ENCODE results near the gene GAREM1.
"Not testable (repeated sequence)": the region's sequence is repeated elsewhere in the genome, so short reads cannot be mapped to it uniquely, and the experiment has no call there.

The GAREM1 gene

DNA sequence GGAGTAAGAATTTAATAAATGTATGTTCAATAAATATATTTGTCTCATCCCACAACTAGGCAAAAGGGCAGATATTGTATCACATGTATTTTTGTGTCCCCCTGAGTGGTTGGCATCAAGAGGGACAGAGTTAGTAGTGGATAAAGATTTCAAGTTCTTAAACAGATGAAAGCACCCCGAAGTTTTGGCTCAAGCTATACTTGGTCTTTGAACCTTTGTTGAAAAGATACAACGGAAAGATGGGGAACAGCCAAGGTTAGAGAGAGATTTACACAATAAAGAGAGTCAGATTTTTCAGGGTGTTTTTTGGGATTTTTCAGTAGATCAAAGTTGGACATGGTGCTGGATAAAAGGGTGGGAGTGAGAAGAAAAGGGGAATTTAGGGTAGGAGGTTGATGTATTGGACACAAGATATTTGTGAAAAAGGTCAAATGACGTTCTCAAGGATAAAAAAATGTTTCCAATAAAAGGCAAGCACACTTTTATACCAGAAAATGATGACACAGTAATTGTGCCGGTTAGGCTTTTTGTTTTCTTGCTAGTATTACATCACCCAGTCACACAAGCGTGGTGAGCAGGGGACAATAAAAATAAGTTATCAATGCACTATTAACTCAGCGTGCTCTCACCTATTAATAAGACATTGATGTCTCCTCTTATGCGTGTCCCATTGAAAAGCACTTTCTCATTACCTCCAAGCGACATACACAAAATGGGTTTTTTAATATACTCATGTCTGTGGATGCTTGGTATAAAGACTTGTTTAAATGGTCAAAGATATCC lies 221.3 kb downstream of the GAREM1 start:
- DNase-seq = no peak

DNA sequence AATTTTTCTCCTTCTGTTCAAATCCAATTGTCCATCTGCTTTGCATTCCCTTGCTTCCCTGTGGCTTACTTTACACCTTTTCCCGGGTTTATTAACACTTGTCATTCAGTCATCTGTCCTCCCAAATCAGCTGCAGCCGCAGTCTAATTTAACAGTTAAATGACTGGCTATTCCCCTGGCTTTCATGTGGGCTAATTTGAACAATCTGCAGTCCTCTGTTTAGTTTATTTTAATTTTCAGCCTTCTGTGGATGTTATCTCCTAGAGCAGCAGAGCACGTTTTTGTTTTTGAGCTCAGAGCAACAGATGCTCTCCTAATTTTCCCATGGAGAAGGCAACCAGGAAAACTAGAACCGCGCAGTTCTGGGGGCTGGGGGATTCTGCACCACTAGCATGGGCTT lies 225.8 kb downstream of the GAREM1 start:
- DNase-seq = no peak

DNA sequence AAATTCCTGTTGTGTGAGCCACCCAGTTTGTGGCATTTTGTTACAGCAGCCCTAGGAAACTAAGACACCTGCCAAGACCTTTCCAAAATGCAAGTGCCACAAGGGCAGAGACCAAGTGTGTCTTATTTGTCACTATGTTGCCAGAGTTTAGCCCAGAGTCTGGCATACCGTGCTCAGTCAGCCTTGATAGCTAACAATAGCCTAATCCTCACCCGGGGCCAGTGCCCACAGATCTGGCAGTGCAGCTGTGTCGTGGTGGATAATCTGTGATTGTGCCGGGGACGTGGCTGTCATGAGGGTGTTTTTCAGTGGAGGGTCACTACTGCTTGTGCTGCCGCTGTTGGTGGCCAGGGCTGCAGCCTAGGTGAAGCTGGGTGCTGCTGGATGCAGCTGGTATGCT lies 227.3 kb downstream of the GAREM1 start:
- DNase-seq = no peak

DNA sequence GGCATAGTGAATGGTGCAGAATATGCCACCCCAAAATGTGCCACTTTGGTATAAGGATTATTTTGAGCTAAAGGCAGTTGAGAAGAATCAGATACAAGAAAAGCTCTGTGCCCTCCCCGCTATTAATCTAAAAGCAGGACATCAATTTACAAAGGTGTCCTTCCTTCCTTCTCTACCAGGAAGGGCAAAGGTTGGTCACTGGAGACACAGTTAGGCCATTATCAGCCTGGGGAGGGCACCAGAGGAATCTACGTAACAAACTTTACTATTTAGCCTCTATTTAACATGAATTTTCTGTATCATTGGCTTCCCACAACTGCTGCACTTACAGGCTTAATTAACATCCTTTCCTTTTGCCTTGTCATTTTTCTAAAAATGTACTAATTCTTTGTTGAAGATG lies 228.3 kb downstream of the GAREM1 start:
- no peak for DNase-seq

DNA sequence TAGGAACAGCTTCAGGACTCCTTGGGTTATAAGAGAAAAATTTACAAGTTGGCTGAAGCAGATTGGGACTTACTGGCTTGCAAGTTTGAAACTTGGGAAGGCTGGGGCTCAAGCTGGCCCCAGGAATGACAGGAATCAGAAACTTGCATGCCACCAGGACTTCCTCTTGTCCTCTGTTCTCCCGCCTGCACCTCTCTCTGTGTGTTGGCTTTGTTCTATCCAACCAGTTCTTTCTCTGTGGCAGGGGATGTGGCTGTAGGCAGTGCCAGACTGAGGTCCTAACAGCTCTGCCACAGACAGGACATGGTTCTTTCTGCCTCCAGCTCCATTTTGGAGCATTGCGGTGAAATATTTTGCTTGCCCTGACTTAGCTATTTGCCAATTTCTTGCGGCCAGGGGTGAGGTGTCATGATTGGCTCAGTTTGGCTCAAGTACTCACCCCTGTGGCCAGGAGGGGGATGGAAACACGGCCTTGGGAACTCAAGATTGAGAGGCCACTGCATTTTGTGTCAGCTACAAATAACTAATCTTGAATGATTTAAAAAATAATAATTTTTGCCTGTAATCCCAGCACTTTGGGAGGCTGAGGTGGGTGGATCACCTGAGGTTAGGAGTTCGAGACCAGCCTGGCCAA lies 231.9 kb downstream of the GAREM1 start:
- DNase-seq = no peak

DNA sequence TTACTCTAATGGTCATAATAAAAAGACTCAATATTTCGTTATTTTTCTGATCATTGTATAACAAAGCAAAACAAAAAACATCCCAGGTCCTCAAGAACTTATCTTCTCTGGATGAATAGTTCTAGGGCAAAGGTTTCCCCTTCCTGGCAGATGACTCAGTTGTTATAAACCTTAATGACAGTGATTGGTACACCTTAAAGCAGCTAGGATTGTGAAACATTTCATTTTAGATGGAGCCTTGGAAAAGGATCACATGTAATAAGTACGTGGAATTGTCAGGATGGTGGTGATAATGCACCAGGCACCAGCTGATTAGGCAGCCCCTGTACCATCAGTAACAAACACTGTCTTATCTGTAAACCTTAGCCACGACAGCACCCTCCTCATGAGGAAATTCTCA lies 233.6 kb downstream of the GAREM1 start:
- DNase-seq = no peak

DNA sequence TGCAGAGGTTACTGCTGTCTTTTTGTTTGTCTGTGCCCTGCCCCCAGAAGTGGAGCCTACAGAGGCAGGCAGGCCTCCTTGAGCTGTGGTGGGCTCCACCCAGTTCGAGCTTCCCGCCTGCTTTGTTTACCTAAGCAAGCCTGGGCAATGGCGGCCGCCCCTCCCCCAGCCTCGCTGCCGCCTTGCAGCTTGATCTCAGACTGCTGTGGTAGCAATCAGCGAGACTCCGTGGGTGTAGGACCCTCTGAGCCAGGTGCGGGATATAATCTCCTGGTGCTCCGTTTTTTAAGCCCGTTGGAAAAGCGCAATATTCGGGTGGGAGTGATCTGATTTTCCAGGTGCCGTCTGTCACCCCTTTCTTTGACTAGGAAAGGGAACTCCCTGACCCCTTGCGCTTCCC lies 237.3 kb downstream of the GAREM1 start:
- DNase-seq = not testable (repeated sequence)

DNA sequence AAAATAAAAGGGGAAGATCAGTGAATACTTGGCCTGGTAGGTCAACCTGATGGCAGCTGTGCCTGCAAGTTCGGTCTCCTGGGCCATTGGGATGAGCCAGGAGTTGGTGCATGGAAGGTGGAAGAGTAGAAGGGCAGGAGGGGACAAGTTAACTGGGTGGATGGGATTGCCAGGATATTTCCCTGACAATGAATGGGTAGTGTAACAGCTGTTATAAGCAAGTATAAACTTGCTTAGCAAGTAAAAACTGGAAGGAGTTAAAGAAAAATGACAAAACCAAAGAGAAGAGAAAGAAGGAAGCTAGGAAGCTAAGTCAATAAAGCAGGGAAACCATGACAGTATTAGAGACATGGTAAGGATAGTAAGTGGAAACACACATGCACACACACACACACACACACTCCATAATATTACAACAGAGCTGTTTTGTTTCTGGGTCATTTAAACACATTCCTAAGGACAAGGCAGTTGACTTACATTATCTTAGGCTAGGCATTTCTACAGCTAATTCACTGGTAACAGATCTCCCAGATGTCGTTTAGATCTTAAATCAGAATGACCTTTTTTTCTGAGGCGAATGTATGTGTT lies 251.2 kb downstream of the GAREM1 start:
- no peak for DNase-seq

DNA sequence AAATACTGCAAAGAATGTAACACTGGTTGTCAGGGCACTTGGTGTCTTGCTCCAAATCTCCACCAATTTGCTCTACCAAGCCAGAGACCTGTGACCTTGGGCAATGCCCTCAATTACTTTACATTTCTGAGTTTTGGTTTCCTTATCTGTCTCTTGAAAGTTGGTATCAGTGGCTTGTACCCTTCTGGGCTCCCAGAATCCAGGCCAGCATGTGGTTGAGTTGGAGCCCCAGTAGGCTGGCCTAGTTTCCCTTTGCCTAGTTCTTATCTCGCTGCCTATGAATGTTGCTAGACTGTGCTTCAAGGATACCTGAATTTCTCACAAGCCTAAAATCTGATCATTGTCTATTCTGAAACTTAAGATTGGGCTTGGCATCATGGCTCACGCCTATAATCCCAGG lies 254.3 kb downstream of the GAREM1 start:
- no peak for DNase-seq

DNA sequence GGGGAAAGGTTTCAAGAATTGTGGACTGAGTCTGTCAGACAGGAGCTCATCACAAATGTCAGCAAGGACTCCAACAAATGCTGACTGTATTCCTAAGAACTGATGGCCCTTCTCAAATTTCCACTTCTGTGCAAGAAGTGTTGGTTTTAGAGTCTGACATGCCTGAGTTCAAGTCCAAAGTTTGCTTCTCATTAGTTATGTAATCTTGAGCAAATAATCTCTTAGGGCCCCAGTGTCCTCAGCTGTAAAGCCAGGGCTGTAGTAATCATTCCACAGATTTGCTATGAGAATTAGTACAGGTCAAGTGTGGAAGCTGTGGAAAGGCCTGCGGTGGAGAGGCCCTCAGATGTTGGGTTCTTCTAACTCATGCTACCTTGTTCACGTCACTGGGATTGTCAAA lies 257.0 kb downstream of the GAREM1 start:
- no peak for DNase-seq

Data from COR-L47 (cell line).